ENCODE measurements around the gene ABCA9. TPM values are rescaled to one million over a fixed set of nuclear protein-coding genes. Genes with fewer than 3 reads are reported as not detected.

ABCA9 gene
- total and polyA plus RNA-seq, 9 of the 15 experiments (the other 6 are each of a cell fraction or from before 2014, with no cell fraction given), result 0.04 TPM; not detected in 8

GRCh38 chr17:69047368-69048263, 13.1 kb downstream of the ABCA9 start (continued):
- TF ChIP-seq, protein P1, sequence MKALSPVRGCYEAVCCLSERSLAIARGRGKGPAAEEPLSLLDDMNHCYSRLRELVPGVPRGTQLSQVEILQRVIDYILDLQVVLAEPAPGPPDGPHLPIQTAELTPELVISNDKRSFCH (CRISPR knock-in tag; IDR thresholded peaks at IDR 0.05), result no peak
- TF ChIP-seq, protein P1 (tag; IDR thresholded peaks at IDR 0.05), result peak; percentile 83
- TF ChIP-seq ARHGAP35 (IDR thresholded peaks at IDR 0.05; ENCODE audit: partially characterized antibody), result no peak
- TF ChIP-seq POLR2AphosphoS5 (IDR thresholded peaks at IDR 0.05; ENCODE audit: control insufficient read depth, insufficient read depth, low read depth, low read length), result peak; percentile 95
- TF ChIP-seq ATF4 (CRISPR knock-in tag; IDR thresholded peaks at IDR 0.05), result peak; percentile 41; the same call in 1 of the 2 replicates
- TF ChIP-seq, protein P2, sequence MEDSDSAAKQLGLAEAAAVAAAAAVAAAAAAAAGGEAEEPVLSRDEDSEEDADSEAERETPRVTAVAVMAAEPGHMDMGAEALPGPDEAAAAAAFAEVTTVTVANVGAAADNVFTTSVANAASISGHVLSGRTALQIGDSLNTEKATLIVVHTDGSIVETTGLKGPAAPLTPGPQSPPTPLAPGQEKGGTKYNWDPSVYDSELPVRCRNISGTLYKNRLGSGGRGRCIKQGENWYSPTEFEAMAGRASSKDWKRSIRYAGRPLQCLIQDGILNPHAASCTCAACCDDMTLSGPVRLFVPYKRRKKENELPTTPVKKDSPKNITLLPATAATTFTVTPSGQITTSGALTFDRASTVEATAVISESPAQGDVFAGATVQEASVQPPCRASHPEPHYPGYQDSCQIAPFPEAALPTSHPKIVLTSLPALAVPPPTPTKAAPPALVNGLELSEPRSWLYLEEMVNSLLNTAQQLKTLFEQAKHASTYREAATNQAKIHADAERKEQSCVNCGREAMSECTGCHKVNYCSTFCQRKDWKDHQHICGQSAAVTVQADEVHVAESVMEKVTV (CRISPR knock-in tag; IDR thresholded peaks at IDR 0.05), result 0 out of 2 replicates have a peak, but pooled peaks have one; percentile 5
- TF ChIP-seq NCOA6 (IDR thresholded peaks at IDR 0.05), result peak; percentile 55; the same call in 1 of the 2 replicates
- TF ChIP-seq KHSRP (IDR thresholded peaks at IDR 0.05), result peak; percentile 75
- no peak for TF ChIP-seq HNRNPLL (IDR thresholded peaks at IDR 0.05; ENCODE audit: low read depth, low read length, poor library complexity, severe bottlenecking)
- peak; percentile 51; the same call in 1 of the 2 replicates for TF ChIP-seq ZNF384 (IDR thresholded peaks at IDR 0.05; ENCODE audit: low read depth, low read length)
- TF ChIP-seq EP300 (IDR thresholded peaks at IDR 0.05; ENCODE audit: low read length), result peak; percentile 99
- TF ChIP-seq ZFP1 (CRISPR knock-in tag; IDR thresholded peaks at IDR 0.05), result 0 out of 2 replicates have a peak, but pooled peaks have one; percentile 45
- no peak for TF ChIP-seq ZKSCAN1 (IDR thresholded peaks at IDR 0.05; ENCODE audit: low read depth, low read length)
- TF ChIP-seq SMAD4 (CRISPR knock-in tag; conservative IDR thresholded peaks at IDR 0.05), result peak; percentile 82
- no peak for TF ChIP-seq ZBTB7A (IDR thresholded peaks at IDR 0.05; ENCODE audit: borderline replicate concordance, control insufficient read depth, low read depth, low read length)
- peak; percentile 87 for TF ChIP-seq MITF (IDR thresholded peaks at IDR 0.05)
- TF ChIP-seq MIER1 (IDR thresholded peaks at IDR 0.05; ENCODE audit: low read depth), result no peak
- TF ChIP-seq KLF1 (tag; IDR thresholded peaks at IDR 0.05), result no peak
- no peak for TF ChIP-seq EZH2 (IDR thresholded peaks at IDR 0.05; ENCODE audit: borderline replicate concordance, low read depth, low read length)
- peak; percentile 64; the same call in 1 of the 2 replicates for TF ChIP-seq TCFL5 (CRISPR knock-in tag; conservative IDR thresholded peaks at IDR 0.05)
- peak; percentile 90 for TF ChIP-seq NCOA1 (IDR thresholded peaks at IDR 0.05; ENCODE audit: low read depth)
- TF ChIP-seq NR2C1 (IDR thresholded peaks at IDR 0.05), result peak; percentile 88
- peak; percentile 96 for TF ChIP-seq NR2C1 (tag; IDR thresholded peaks at IDR 0.05)
- peak; percentile 32; the same call in 1 of the 2 replicates for TF ChIP-seq BCOR (IDR thresholded peaks at IDR 0.05)
- peak; percentile 71; the same call in 1 of the 2 replicates for TF ChIP-seq TCF7 (IDR thresholded peaks at IDR 0.05; ENCODE audit: borderline replicate concordance)
- TF ChIP-seq EWSR1 (IDR thresholded peaks at IDR 0.05; ENCODE audit: borderline replicate concordance, low read depth, partially characterized antibody), result no peak
